HG03571 (cell line): Measurements from ENCODE around the gene OPTC.
"Not testable (repeated sequence)": the region's sequence is repeated elsewhere in the genome, so short reads cannot be mapped to it uniquely, and the experiment has no call there.

Experiments
- ATAC-seq: cut with Tn5 transposase; IDR thresholded peaks from one replicate; pipeline ENCODE4 v1.9.1; 2021; ENCODE audit not compliant: unreplicated experiment

The OPTC gene

DNA sequence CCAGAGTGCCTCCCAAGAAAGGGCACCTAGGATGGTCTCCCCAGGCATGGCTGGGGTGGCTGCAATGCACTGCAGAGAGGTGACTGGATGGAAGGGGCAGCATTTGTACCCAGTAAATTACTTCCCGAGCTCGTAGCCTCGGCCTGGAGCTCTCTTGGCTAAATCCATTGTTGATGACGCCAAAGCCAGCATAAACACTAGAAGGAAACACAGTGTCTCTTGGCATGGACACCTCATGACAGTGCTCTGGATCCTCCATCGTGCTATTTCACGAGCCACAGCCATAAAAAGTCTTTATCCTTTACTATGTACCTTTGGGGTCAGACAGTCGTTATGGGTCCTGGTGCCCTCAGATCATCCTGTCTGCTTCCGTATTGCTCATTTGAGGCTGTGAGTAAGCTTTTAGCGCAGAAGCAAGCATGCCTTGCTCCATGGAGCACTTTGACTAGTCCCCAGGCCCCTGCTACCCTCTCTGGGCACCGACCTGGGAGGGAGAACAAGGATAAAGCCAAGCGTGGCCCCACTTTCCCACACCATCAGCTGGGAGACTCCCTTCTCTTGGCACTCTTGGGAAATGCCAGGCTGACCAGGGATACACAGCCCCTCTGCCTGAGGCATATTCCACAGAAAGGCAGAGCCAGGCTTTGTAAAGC is 28.7 kb upstream of the OPTC start:
- ATAC-seq = no peak

DNA sequence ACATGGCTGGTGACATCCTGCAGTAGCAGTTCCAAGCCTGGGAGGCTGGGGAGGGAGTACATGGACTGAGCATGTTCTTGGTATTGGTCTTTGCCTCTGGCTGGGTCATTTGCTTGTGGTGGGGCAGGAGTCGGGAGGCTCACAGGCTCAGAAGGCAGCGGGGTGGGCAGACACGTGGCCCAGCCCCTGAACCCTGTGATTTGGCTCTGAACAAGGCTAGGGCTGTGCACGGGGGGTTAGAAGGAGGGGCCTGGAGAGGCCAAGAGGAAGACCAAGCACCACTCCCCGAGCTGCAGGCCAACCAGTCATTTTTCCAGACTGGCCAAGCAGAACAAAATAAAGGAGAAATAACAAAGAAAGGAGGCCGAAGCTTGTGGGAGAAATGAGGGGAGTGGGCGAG is 28.0 kb upstream of the OPTC start:
- ATAC-seq = no peak

DNA sequence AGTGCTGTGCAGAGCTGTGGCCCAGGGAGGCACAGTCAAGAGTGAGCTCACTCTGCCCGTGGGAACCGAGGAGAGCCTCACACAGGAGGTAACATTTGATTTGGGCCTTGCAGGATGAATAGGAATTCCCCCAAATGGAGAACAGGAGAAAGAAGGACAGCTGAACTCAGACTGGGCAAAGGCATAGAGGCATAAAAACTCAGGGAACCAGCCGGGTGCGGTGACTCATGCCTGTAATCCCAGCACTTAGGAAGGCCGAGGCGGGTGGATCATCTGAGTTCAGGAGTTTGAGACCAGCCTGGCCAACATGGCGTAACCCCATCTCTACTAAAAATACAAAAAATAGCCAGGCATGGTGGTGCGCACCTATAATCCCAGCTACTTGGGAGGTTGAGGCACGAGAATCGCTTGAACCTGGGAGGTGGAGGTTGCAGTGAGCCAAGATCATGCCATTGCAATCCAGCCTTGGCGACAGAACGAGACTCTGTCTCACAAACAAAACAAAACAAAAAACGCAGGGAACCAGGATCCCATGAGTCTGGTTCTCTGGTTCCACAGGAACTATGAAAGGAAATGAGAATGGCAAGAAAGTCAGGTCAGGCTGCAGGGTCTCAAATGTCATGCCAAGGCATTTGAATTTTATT is 26.9 kb upstream of the OPTC start:
- ATAC-seq = not testable (repeated sequence)

DNA sequence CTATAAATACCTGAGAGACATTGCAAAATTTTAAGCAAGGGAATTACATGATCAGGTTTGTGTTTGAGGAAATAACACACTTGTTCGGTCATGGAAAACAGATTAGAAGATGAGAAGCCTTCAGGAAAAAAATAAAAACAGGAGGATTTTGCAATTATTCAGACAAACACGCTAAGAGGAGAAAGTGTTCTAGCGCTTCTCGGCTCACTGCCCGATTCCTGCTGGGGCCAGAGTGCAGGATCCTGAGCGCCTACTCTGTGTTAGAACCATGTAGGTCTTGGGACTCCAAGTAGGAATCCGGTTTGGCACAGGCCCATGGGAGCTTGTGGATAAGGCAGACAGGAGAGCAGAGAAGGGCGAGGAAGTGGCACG is 26.4 kb upstream of the OPTC start:
- ATAC-seq = no peak

DNA sequence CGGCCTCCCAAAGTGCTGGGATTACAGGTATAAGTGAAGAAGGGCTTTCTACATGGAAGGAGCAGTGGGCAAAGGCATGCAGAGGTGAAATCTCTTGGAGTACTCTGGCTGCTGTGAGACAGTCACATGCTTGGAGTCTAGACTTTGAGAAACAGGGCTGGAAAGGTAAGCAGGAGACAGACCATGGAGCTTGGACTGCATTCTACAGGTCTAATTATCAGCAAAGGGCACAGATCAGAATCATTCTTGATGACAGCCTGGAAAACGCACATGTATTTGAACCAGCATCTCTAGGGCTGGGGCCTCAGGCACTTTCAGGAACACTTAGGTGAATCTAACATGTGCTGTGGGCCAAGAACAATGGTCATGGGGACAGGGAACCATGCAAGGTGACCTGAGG is 25.6 kb upstream of the OPTC start:
- no peak for ATAC-seq

DNA sequence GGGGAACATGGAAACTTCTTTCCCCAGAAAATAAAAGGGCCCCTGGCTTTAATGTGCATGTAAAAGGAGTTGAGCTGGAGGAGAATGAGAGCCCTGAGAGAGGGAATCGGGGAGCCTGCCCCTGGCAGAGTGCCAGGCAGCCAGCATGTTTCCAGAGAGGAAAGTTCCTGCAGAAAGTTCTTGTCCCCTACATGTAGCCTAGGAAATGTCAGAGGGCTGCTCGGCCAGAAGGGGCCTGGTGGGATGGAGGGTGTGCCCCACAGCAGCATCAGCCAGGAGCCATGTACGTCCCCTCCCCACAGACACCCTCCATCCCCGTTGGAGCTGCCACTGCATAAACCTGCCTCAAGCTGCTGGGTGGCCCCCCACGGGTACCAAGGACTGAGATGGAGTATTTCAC is 23.7 kb upstream of the OPTC start:
- no peak for ATAC-seq

DNA sequence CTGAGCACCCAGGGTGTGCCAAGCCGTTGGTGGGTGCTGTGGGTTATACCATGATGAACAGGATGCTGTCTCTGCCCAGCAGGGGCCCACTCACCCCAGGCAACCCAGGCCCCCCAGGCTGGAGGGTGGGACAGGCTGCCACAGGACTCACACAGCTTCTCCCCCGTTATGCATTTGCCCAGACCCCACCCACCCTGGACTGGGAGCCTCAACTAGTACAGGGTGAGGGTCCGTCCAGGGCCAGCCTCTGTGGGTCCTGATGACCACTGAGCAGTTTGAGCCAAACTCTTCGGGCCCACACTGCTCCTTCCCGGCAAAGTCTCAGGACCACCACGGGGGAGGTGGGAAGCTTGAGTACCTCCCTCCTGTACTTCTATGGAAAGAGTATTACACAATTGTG is 22.1 kb upstream of the OPTC start:
- ATAC-seq = no peak

DNA sequence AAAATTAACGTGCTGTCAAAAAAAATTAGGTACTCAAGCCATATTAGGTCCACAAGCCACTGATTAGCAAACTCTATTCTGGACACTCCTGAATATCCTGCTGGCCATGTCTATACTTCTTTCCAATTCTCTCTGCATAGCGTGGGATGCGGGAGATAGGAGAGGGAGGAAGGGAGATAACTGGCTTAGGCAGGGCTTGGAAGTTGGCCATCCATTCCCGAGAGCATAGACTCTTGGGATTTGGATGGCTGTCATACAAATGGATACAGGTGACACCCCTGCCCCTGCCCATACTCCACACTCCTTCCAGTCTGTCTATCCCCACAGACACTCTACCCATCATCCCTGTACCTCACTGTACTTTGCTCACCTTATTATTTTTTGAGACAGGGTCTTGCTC is 20.7 kb upstream of the OPTC start:
- ATAC-seq = no peak

DNA sequence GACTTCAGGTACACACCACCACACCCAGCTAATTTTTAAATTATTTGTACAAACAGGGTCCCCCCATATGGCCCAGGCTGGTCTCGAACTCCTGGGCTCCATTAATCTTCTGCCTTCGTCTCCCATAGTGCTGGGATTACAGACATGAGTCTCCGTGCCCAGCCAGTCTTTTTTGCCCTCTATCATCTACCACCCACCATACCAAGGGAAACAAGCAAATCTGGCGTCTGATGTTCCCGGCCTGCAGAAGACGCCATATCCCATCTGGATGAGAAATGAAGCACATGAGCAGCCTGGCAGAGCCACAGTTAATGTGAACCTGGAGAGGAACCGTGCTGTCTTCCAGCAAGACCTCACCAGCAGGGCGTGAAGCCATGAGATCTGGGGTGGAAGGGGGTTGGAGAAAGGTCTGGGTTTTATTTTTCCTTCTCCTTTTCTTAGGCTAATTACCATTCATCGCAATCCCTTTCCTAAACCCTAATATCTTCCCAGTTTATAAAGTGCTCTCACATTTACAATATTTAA is 20.1 kb upstream of the OPTC start:
- no peak for ATAC-seq

DNA sequence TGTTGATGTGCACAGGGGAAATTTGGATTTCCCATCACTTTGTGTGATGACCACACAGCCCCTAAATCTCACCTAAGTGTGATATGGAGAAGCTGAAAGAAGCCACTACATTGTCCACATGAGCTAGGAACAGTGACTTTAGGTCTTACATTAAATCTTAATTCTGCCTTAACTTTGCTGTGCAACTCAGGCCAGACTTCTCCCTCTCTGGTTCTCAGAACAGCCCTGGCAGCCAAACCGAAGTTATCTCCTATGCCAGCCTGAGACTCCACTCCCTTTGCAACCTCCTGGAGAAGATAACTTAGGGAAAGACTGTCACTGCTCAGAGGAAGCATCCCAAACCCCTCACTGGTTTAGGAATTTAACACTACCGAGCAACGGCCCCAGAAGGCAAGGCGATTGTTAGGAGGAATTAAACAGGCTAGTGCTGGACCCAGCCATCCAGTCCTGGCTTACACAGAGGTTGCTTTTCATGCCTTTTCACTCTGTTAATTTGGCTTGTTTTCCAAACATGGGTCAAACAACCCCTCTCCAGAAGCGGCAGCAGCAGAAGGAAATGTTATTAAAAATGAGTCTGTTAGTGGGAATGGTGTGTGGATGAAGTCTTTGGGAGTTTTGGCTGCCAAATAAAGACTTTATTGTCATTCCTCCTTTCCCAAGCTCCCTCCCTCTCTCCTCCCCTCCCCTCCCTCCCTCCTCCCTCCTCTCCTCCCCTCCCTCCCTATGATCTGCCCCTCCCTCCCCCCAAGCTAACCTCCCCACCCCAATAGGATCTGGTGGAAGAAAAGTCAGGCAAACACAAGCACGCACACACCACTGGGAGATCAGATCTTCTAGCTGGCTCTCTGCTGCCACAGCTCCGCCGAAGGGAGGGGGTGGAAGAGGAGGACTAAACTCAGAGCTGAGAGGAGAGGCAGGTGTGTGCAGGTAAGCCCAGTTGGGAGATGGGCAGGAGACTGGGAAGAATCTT is 18.7 kb upstream of the OPTC start, which contains the start of gene PRELP:
TSS of gene PRELP (plus strand) at position 795 of the 970 bp plus-strand sequence. CDS start 7,379 bp downstream, outside the sequence.
- no peak for ATAC-seq

DNA sequence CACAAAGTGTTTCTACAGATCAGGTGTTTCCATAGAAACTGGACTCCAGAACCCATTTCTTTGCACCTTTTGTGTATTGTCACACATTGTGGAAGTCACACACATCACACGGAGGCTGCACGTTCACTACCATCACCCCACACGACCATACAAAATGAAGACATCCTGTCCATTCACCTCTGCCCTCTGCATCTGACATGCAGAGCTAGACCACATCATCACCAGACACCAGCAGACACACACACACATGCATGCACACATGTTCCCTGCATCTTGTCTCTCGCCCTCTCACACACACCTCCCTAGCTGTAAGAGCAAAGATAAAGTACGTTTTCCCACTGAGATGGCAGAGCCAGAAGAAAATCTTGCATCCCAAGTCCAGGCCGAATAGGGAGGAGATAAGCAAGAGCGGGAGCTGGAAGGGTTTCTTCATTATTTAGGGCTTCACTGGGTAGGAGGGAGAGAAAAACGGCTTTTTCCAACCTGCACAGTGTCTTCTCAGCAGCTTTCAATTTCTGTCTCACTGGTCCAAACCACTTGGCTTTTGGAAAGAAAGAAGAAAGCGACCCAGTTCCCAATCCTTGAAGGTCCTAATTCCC is 17.6 kb upstream of the OPTC start:
- ATAC-seq = no peak

DNA sequence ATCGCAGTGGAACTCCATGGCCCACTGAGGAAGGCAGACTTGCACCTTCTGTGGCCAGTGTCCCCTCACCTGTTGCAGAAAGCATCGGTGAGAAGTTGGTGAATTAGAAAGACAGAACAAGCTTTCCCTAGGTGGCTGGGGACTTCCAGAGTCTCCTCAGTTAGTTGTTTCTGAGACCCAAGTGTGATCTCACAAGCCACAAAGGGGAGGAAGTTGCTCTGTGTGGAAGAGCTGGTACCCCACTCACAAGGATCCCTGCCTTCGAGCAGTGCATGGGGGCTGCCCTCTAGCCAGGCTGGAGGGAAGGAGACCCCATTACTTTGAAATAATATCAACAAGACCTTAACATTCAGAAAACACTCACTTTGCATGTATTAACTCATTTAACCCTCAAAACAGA is 16.2 kb upstream of the OPTC start:
- ATAC-seq = no peak

DNA sequence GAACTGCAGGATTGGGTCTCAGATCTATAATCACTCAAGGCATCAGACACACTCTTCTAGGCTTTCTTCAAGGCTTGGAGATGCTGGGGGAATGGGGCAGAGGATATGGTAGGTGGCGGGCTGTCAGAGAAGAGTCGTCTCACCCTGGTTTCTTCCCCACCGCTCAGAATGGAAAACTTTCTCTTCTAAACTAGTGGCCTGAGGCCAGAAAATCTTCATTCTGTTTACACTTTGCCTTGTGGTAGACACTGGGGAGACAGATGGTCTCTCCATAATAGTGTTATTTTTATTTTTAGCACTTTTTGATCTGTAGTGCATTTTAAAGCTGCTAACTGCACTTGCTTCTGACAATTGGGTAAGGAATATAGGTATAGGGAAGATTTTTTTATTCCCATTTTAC is 15.7 kb upstream of the OPTC start:
- no peak for ATAC-seq

DNA sequence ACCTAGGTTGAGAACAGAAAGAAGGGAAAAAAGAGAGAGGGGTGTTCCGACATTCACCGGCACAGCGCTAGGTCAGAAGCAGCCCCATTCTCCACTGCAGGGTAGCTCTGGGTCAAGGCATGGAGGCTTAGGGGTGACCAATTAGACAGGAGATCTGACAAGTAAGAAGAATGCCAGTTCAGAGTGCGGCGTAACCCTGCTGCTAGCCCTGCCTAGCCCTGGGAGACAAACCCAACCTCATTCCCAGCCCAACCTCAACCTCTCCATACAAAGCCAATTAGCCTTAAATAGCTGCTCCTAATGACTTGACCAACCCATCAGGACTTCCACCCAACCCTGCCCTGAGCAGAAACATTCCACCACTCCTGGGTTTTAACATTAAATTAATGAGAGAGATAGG is 15.0 kb upstream of the OPTC start:
- ATAC-seq = no peak

DNA sequence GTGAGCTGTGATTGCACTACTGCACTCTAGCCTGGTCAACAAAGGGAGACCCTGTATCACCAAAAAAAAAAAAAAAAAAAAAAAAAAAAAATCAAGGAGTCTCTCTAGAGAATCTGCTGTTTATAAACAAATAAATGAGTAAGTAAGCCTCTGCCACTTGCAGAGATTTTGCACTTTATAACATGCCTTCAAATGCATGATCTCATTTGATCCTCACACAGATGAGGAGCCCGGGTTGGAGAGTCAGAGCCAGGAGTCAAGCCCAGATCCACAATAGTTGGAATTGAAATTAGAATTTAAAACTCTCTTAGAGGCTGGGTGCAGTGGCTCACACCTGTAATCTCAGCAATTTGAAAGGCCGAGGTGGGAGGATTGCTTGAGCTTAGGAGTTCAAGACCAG is 14.3 kb upstream of the OPTC start:
- no peak for ATAC-seq

DNA sequence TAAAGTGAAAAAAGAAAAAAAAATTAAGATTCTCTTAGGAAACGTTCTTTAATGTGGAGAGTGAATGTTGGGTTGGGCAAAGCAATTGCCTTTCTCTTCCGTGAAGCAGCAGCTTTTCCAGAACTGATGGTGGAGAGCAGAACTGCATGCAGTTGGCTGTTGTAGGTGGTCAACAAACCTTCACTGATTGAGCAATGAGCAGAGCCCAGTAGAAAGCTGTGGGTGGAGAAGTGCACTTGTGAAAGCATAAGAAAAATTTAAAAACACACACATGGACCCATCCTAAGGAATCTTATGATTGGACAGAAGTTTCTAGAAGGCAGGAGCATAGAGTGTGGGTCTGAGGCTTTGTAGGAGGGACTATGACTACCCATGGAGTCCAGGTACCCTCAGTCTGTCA is 13.9 kb upstream of the OPTC start:
- no peak for ATAC-seq

DNA sequence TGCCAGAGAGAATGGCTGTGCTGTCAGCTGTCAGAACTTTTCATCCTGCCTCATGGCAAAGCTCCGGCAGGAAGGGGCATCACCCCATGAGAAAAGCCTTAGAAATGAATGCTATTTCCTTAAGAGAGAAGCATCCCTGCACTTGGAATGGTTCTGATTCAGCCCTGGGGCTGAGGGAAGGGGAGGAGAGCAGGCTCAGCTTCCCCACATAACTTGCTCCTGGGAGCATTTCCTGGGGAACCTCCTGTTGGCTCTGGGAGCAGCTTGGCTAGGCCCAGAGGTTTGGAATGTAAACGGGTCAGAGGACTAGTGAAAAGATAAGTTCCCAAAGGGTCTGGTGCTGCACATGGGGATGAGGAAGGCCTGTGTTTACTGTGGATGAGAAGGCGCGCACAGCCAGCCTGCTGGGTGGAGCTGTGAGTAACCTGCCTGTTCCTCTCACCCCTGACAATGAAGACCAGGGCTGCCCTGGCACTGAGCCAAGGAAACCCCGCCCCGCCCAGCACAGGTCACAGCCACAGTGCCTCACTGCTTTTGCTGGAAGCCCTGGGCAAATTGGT is 13.3 kb upstream of the OPTC start:
- no peak for ATAC-seq

DNA sequence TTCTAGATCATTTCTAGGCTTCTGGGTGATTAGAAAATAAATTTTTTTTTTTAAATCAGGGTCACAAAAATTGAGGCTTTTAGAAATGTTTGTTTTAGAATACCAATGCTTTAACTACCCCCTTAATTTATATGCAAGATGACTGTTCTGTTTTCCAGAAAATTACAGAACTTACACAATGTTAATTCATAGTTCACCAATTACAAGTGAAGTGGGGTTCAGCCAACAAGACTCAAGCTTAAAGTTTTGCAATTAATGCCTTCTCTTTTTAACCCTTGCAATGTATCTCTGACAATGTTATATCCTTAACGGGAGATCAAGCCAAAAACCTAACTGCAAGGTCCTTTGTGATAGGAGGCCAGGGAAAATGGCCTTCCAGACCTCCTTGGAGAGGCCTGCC is 12.8 kb upstream of the OPTC start:
- ATAC-seq = no peak

DNA sequence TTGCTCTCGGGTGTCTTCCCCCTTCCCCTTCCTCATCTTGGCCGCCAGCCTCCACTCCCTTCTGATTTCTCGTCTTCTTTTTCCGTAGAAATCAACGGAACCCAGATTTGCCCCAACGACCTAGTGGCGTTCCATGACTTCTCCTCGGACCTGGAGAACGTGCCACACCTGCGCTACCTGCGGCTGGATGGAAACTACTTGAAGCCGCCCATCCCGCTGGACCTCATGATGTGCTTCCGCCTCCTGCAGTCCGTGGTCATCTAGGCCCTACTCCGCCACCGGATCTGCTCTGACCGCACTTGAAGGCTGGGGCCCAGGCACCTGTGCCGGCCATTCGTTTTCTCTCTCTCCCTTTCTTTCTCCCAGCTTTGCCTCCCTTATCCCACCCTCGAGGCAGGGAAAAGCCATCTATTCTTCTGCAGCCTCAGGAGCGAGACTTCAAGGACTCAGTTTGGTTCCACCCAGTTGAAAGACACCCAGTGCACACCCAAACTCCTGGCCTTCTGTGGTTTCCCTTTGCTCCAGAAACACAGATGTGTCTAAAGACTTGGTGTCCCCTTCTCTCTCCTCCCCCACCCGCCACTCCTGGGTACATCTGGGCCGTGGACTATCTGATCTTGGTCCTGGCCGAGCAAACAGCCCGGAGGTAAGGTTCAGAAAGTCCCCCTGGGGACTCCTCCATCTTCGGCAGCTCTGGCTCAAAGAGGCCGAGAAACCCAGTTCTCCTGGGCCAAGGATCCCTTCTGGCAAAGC is 7.2 kb upstream of the OPTC start:
- ATAC-seq = no peak

DNA sequence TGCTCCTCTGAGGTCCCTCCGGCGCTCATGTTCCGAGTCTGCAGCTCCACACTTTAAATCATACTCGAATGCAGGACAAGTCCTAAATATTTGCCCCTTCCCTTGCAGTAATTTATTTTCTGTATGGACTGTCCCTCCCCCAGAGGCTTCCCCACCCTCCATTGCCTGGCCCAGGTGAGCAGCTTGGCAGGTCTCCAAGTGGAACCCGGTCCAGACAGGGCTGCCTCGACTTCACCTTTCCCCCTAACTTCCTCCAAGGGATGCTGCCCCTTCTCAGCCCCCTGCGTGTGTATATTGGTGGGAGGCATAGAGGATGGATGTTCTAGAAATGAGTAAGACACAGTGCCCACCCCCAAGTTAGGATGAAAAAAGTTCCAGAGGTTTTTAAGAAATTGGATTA is 5.4 kb upstream of the OPTC start:
- ATAC-seq = no peak
